Measurements from ENCODE around the gene LAS1L.
"Not testable (repeated sequence)": the region's sequence is repeated elsewhere in the genome, so short reads cannot be mapped to it uniquely, and the experiment has no call there.

Gene LAS1L

DNA sequence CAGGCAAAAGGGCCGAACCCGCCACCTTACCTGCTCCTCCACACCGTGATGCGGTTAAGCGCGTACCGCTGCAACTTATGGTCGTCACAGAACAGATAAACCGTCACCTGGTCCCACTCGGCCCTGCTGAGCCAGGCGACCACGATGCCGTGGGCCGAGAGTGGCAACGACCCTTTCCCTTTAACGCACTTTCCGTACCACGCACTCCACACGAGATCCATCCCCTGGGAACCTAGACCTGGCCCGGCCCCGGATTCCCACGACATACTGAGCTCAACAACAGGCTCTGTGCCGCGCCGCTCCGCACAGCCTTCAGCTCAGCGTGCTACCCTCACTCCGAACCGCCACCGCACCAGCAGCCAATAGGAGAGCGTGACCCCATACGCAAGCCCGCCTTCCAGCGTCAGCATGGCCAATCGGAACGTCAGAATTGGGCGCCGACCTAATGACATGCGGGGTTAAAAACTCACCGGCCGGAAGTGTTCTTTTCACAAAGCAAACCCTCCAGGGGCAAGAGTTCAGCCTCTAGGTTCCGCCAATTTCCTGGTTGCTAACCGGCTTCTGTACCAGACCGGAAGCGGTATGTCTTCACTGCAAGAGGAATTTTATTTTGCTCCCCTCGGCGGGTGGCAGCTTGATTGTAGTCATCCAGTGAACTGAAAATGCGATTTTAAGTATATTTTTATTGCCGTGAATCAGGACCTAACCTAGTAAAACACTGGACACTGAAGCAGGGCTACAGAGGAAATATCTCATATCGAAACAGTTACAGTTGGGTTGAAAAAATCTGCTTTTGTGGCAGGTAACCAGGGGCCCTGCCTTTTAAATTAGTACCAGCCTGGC, at the start of gene LAS1L:
Gene LAS1L, minus strand, starts transcription at position 338 of the 843 bp plus-strand sequence. Its CDS starts 72 bp downstream, at position 266.
- peak; percentile 88 for DNase-seq

DNA sequence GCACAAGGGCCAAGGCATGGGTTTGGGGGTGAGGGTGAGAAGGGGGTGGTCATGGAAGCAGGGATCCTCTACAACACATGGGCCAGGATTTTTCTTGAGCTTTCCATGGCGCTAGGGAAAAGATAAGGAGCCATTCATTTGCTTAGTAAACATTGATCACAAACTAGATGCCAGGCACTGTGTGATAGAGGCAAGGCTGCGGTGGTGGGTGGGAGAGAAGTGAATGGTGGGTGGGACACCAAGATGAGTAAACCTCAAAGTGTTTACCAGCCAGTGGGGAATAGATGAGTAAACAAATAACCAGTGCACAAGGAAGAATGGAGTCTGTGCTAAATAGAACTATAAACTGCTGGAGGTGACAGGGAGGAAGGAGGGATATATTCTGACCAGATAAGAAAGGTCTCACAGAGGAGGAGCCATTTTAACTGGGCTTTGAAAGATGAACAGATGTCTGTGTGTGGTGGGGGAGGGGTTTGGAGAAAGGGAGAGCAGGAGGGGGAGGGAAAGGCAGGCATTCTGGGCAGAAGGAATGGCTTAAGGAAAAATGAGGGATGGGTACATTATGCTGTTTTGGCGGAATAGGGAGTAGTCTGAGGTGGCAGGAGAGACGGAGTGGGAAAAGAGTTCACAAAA, 48.0 kb upstream of the LAS1L start:
- DNase-seq: no peak

DNA sequence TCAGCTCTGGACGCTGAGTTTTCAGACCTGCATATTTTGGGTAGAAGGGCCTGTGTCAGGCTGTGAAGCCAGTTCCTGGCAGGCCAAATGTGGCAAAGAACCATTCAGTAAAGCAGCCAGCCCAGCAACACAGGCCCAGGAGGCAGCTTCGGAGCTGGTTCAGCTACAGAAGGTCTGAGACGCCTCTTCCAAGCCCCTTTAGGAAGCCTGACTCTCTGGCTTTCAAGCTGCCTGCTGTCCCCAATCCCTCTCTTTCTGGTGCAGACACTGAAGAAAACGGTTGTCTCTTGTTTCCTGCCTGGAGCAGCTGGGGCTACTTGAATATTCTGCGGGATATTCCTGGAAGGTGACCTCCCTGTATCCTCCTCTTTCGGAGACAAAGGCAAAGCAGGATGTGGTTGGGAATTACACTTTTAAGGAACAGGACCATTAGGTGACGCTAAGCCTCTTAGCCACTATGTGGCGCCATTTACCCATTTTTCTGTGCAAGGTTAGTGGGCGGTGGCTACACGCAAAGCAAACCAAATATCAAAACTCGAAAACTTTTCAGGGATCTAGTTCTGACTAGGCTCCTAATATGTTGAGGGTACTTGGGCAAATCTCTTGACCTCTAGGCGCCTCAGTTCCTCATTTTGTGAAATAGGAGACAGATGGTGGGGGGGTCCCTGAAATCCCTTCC, 47.2 kb upstream of the LAS1L start:
- DNase-seq: no peak

DNA sequence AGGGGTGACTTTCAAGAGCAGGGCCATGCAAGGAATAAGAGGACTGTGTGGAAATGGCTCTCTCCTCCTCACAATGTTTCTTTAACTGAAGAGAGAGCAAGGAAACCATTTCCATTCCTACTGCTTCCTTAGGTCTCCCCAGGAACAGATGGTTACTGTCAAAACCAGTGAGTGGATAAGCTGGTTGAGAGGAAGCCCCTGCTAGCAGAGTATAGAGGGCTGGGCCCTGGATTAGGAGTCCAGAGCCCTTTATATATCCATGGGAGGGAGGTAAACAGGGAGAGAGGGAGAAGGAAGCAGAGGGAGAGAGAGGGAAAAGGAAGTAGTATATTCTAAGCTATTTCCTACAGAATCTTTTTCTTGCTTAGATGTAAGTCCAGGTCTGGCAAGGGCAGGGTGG, 43.8 kb upstream of the LAS1L start:
- DNase-seq: no peak

DNA sequence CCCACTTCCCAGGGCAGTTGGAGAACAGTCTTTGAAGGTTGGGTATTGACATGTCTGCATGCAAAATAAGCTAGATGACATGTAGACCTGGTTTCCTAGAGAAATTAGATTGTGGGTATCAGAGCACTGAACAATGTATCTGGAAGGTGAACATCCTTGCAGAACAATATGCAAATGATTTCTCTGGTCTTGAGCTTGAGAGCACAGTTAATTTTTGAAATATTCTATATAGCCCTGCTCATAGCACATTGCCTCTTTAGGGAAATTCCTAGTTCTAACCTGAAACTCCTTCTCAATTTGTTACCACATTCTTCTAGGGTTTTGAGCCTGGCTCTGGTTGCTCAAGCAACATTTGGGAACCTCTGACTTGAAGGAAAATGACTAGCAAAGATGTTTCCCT, 41.6 kb upstream of the LAS1L start:
- no peak for DNase-seq

DNA sequence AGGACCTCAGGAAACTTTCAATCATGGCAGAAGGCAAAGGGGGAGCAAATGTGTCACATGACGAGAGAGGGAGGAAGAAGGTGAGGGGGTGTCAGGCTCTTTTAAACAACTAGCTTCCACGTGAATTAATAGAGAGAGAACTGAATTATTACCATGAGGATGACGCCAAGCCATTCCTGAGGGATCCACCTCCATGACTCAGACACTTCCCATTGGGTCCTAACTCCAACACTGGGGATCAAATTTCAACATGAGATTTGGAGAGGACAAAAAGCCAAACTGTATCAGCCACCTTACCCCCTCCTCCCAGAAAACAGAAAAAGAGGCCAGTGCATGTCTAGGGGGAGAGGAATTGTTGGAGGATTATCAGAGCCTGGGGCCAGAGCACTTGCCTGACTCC, 40.4 kb upstream of the LAS1L start:
- no peak for DNase-seq

DNA sequence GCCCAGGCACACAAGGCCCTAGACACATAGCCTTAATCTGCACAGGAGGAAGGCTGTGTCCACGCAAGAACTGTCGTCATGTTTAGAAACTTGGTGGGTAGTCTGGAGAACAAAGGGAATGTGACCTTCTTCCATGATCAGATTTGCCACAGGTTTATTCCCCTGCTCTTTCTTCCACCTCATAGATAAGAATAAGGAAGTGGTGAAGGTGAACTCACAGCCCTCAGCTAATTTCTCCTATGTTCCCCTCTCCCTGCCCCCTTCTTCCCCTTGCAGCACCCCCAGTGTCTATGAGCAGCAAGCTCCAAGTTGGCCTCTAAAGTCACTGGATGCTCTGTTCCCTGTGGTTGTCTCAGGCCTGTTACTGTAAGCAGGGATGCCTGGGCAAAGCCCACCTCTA, 39.8 kb upstream of the LAS1L start:
- no peak for DNase-seq

DNA sequence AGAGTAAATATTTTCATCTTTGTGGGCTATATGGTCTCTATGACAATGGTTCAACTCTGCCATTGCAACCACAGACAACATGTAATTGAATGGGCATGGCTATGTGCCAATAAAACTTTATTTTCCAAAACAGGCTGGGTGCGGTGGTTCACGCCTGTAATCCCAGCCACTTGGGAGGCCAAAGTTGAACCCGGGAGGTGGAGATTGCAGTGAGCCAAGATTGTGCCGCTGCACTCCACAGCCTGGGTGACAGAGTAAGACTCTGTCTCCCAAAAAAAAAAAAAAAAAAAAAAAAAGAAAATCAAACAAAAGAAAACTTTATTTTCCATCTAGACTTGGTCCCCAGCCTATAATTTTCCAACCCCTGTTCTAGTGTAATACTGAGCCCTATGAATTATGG, 38.4 kb upstream of the LAS1L start:
- DNase-seq: no peak

DNA sequence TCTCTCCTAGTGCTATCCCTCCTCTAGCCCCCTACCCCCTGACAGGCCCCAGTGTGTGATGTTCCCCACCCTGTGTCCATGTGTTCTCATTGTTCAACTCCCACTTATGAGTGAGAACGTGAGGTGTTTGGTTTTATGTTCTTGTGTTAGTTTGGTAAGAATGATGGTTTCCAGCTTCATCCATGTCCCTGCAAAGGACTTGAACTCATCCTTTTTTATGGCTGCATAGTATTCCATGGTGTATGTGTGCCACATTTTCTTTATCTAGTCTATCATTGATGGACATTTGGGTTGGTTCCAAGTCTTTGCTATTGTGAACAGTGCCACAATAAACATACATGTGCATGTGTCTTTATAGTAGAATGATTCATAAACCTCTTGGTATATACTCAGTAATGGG, 28.3 kb upstream of the LAS1L start:
- DNase-seq: not testable (repeated sequence)

DNA sequence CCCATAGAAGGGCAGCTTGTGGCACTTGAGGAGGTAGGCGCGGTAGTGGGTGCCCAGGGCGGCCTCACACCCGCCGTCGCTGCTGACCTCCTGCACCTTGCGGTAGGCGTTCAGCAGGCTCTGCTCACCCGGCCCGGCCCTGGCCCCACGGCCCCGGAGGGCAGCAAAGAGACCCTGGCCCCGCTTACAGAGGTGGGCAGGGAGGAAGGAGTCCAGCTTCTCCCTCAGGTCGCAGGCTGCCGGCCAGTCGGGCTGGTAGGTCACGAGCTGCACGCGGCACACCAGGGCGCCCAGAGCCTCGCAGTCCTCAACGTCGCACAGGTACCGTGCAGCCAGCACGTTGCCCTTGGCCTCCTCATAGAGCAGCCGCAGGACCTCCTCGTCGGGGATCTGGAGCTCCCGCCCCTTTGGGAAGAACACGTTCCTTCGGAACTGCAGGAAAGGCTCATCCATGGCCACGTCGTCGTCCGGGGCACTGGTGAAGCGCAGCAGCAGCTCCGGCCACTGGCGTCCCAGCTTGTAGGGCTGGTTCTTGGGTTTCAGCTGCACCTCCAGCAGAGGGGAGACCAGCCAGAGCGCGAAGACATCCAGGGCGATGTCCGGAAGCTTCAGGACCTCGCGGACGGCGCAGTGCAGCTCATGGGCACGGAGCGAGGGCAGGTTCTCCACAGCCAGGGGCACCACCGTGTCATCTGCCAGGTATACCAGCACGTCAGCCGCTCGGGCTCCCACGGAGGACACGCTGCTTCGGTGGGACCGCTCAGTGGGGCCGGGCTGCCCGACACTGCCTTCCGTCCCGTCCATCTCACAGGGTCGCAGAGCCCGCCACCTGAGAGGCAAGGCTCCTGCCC, 17.1 kb upstream of the LAS1L start:
- DNase-seq: no peak

DNA sequence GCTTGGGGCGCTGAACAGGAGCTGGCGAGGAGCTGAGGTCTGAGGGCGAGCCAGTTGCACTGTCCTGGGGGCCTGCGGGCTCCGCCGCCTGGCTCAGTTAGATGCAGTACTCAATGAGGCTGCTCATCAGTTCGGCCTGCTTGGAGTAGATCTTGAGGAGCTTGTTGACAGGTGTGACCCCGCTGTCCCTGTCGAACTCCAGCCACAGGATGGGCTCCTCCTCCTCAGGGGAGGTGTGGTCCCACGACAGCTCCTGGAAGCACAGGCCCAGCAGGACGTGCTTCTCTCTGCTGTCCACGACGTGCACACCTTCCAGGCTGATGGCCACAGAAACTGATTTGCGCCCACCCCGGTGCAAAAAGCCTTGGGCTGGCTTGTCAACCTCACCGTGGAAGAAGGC, 16.5 kb upstream of the LAS1L start:
- DNase-seq: no peak

DNA sequence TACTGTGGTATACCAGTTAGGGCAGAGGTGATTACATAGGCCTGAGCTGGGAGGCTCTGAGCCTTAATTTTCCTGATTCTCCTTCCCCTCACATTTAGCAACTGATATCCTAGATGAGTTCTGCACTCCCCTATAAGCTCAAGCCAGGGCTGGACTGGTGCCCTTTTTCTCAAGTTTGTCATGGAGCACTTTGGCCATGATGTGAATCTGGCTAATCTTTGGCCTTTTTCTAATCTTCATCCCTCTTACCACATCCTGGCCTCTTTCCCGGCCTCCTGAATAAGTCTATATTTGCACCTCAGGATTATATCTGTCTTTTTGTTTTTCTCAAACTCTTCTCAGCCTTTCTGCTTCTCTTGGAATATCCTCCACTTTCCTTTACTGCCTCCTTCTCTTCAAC, 10.9 kb upstream of the LAS1L start:
- no peak for DNase-seq

DNA sequence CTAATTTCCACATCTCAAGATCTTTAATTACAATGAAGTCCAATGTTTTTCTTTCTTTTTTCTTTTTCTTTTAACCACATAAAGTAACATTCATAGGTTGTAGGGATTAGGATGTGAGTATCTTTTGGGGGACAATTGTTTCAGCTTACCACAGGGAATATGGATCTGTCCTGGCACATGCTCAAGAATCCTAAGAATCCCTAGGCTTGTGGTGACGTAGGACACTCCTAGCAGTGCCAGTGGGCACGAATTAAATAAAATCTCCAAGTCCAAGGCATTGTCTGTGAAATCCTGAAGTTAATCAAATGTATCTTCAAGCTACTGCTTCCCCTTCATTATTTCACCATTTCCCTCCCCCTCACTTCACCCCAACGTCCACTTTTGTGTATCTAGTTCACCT, 2.6 kb upstream of the LAS1L start:
- no peak for DNase-seq

DNA sequence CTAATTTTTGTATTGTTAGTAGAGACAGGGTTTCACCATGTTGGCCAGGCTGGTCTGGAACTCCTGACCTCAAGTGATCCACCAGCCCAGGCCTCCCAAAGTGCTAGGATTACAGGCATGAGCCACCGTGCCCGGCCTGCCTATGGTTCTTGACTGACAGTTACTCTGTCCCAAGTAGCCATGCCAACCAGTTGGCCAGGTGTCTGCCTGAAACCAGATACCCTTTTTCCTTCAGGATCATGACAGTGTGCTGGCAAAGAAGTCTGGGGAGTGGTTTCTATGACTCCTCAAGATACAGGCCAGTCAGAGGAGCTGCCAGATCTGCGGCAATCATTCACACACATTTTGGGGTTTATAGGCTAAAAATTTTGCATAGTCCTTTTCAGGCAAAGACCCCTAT, 1.7 kb upstream of the LAS1L start:
- no peak for DNase-seq

DNA sequence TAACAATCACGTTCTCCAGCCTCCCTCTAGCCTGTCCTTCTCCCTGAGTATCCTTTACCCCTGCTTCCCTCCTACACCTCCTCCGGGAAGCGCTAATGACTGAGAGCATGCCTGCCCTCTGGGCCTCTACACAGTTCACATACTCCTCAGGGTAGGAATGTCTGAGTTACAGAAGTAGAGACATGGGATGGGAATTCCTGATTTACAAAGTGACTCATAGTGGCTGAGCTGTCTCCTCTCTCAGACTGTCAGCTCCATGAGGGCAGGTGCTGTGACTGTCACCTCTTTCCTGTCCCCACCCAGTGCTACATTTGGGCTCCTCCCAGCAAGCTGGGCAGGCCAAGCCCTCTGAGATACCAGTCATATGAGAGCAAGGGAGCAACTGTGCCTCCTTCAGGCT, 2.6 kb downstream of the LAS1L start:
- no peak for DNase-seq

DNA sequence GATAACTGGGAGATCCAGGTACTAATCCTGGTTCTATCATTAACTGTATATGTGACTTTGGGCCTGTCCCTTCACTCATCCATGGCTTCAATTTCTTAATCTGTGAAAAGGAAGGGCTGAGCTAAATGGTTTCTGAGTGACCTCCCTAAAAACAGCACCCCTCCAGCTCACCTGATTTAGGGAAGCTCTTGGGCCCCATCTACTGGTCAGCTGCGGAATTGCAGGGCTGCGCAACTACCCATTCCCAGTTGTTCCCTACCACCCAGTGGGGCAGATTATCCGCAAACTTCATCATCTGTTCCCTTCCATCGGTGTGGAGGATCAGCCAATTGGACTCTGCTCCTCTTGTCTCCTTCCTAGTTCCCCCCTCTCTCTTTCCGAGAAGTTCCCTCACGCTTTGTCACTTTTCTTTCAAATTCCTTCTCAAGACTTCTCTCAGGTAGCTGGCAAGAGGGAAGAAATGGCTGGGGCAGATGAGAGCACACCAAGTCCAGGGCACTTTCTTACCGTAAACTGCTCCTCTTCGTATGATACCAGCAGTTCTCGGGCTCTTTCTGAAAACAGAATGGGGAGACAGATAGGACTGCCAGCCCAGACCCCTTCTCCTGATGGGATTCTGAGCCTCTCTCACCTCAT, 5.8 kb downstream of the LAS1L start:
- DNase-seq: no peak

DNA sequence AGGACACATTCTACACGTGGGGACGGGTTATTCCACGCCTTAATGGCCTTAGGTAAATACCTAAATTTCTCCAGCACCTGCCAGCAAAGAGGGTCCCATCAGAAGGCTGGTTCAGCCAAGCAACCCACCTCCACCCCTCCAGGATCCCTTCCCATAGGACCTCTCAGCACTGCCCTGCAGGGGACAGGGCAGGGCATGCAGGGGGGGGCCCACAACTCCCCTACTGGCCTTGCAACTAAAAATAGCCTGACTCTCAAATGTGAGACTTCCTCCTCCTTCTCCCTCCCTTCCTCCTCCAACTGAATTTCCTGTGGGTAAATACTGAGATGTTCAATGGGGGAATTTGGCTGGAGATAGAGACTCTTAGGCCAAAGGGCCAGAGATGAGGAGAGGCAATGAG, 6.3 kb downstream of the LAS1L start:
- DNase-seq: no peak

DNA sequence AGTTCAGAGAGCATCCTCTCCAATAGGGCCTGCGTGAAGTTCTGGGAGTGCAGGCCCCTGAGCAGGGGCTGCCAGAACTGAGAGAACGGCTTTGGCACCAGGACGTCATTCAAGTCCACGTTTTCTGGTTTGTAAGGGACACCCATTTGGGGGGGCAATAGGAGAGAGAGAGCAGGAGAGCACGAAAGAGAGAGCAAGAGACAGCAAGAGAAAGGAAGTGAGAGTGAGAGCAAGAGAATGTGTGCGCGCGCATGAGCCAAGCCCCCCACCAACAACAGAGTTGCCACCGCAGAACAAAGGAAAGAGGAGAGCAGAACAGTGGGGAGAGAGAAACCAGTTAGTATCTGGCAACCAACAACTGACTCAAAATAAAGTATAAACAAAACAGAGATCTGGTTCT, 10.4 kb downstream of the LAS1L start:
- no peak for DNase-seq

DNA sequence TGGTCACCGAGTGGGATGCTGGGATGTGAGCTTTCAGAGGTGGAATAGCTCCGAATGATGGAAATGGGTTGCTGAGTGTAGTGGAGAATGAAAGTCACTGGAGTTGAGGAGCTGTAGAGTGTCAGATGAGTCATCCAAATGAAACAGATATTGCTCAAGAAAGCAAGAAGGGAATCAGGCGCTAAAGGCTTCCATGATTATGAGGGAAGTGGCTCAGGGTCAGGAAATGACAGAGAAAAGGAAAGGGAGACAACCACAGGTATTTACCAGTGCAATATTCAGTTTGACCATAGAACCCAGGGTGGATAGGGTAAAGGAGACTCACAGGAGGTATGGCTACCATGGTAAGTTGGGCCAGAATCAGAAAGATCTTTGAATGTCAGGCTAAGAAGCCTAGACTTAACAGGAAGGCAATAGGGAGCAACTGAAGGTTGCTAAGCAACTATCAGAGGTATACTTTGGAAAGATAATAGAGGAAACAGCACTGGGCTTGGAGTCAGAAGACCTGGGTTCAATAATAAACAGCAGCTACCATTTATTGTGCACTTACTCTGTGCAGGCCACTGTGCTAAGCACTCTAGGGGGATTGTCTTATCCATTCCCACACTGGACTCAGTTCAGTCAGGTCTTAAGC, 11.7 kb downstream of the LAS1L start:
- no peak for DNase-seq

DNA sequence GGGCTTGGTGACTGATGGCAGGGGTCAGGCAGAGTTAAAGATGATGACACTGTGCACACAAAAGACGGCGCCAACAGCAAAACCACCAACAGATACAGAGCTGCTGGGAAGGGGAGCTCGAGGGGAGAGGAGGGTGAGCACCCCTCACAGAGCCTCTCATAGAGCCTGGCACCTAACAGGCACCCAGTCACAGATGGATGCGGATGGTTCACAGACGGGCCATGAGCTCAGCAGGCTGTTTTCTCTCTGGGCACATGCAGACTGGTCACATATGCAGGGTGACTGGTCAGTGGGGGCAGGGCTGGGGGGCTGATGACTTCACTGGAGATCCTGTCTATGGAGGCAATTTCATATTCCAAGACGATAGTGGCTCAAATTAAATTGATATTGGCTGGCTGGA, 15.1 kb downstream of the LAS1L start:
- not testable (repeated sequence) for DNase-seq

DNA sequence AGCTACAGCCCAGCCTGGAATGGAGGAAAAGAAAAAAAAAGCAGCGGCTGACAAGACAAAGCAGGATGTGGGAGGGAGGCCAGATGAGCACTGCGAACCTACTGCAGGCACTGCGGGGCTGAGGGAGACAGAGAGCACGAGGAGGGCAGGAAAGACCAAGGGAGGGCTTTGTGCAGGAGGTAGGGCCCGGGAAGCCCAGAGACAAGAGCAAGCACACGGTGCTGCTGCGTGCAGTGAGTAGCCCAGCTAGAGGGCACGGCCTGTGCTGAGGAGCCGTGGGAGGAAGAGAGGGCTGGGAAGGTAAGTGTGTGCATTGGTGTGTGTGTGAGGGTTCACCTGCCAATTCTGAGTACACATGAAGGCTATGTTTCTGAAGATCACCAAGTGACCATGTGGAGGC, 15.6 kb downstream of the LAS1L start:
- not testable (repeated sequence) for DNase-seq

DNA sequence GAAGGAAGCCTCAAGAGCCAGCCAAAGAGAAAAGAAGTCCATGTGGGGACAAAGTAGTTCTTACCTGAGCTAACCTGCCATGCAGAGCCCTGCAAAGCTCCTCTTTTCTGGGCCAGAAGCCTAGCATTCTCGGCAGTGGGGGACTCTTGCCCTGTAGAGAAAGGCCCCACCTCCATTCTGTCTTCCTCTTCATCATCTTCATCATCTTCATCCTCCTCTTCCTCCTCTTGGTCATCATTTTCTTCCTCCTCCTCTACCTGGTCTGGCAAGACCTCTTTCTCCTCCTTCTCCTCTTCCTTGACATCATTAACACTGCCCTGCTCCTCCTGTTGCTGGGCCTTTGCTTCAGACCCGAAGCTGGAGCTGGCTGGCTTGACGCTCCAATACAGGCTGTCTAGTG, 16.7 kb downstream of the LAS1L start:
- DNase-seq: no peak

All from NCI-H524 treated with DMSO at 0.1 percent for 48 hours (cell line).